ENCODE data around the gene CDH26. TPM values are rescaled to one million over a fixed set of nuclear protein-coding genes. Genes with fewer than 3 reads are reported as not detected.

The CDH26 gene
- total and polyA plus RNA-seq, 2 of the 13 experiments (the other 11 are each of a cell fraction or from before 2014, with no cell fraction given), result 0.40 to 1.1 TPM

DNA sequence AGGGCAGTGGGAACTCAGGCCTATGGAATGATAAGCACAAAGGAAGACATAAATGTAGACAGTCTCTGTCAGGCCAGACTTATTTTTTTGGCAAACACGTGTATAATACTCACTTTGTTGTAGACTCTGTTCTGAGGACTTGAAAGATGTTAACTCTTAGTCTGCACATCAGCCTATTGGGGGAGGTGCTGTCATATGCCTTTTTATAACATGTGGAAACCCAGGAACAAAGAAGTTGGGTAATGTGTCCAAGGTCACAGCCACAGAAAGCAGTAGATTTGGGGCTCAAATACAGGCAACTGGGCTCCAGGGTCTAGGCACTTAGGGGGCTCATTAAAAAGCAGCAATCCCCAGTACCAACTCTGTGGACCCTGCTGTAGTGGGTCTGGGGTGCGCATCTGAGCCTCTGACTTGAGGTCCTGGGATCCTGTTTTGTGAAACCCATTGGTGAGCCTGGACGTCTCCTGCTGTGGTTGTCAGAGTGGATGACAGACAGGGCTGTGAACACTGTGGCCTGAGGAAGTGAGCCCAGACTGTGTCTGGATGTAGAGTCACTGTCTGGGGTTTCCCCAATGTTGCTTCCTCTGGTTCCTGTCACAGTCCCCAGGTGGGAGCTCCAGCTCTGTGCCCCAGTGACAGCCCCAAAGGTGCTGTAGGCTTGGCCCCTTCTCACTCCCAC, 50.0 kb downstream of the CDH26 start:
- H2AFZ ChIP-seq (ENCODE audit: low read length), result no peak overlapping the region
- POLR2A ChIA-PET, result no interaction called here
- no peak overlapping the region for H3K4me2 ChIP-seq (ENCODE audit: low read depth, low read length)
- no peak for ATAC-seq
- CTCF ChIA-PET (ENCODE audit: low intra/inter-chr PET ratio, low total read pairs), result no interaction called here
- H3K36me3 ChIP-seq (replicated peaks in 1 of 2; ENCODE audit: control insufficient read depth in 1 of 2, insufficient read depth in 2 of 2, low read length in 2 of 2), result no peaks in the 10 kb centered on the region
- no peaks in the 10 kb centered on the region for H4K20me1 ChIP-seq (ENCODE audit: insufficient read depth, low read length)
- no peak overlapping the region for H3K27ac ChIP-seq (ENCODE audit: extremely low read length, insufficient read depth, low read length)
- FAIRE-seq, result no peak
- H3K79me2 ChIP-seq (ENCODE audit: insufficient read depth, low read length), result no peaks in the 10 kb centered on the region
- DNase-seq (ENCODE audit: low spot score), result no peak
- H3K27me3 ChIP-seq (ENCODE audit: control insufficient read depth in 1 of 2, insufficient read depth in 2 of 2, low read length in 2 of 2), result peaks cover 0 to 9% of the 10 kb centered on the region in 2 experiments; a peak in 1 of 5 replicates
- BruUV-seq (replicated peaks), result no TSS peak
- intact Hi-C loops (cut with micrococcal nuclease; ENCODE audit: unreplicated experiment), result no loop called here
- TF ChIP-seq RCOR2 (CRISPR knock-in tag; IDR thresholded peaks at IDR 0.05), result no peak
- TF ChIP-seq SNAI1 (CRISPR knock-in tag; IDR thresholded peaks at IDR 0.05; ENCODE audit: borderline replicate concordance), result no peak
- TF ChIP-seq PAF1 (CRISPR knock-in tag; IDR thresholded peaks at IDR 0.05), result no peak
- no peak for TF ChIP-seq ZNF224 (CRISPR knock-in tag; IDR thresholded peaks at IDR 0.05)
- H3K9ac ChIP-seq (ENCODE audit: insufficient read depth, low read depth, low read length), result no peak overlapping the region
- WGBS (ENCODE audit: low lambda C conversion rate), result 0% methylated on average over 3 of the region's 3 CpGs
- no peak overlapping the region for H3K4me3 ChIP-seq (replicated peaks in 1 of 3; ENCODE audit: insufficient read depth in 1 of 3, low read depth in 2 of 3, low read length in 3 of 3)
- in situ Hi-C loops (cut with HindIII; ENCODE audit: extremely low pct_ligation_motif_present, low pct_unique_long_range_greater_than_20kb), result no loop called here
- H3K9me3 ChIP-seq (ENCODE audit: low read length), result no peaks in the 10 kb centered on the region
- no peaks in the 10 kb centered on the region for H3K4me1 ChIP-seq (ENCODE audit: insufficient read depth, low read length)

DNA sequence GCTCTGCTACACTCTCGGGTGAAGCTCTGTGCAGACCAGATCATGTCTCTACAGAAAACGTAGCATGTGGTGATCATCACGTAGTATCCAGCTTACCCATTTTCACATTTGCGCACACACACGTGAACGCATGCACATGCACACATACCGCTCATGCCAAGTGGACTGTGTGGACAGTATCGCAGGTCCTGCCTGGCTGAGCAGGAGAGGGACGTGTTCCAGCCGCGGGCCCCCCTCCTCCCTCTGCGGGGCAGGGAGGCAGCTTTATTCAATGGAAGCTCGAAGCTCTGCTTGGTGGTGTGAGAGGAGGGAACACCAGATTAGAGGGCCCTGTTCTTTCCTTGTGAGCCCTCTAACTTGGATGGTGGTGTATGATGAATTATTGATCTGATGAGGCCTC, 51.1 kb downstream of the CDH26 start:
- Histone ChIP-seq H4K20me1 (ENCODE audit: insufficient read depth, low read length) (no peaks in the 10 kb centered on the region), H2AFZ (ENCODE audit: low read length) (no peak overlapping the region), H3K79me2 (ENCODE audit: insufficient read depth, low read length) (no peaks in the 10 kb centered on the region), H3K27ac (ENCODE audit: extremely low read length, insufficient read depth, low read length) (no peak overlapping the region), H3K9me3 (ENCODE audit: low read length) (no peaks in the 10 kb centered on the region), H3K36me3 (replicated peaks in 1 of 2; ENCODE audit: control insufficient read depth in 1 of 2, insufficient read depth in 2 of 2, low read length in 2 of 2) (no peaks in the 10 kb centered on the region), H3K27me3 (ENCODE audit: control insufficient read depth in 1 of 2, insufficient read depth in 2 of 2, low read length in 2 of 2) (peaks cover 0 to 9% of the 10 kb centered on the region in 2 experiments; a peak in 1 of 5 replicates), H3K4me2 (ENCODE audit: low read depth, low read length) (no peak overlapping the region), H3K4me1 (ENCODE audit: insufficient read depth, low read length) (no peaks in the 10 kb centered on the region), H3K9ac (ENCODE audit: insufficient read depth, low read depth, low read length) (no peak overlapping the region), H3K4me3 (replicated peaks in 1 of 3; ENCODE audit: insufficient read depth in 1 of 3, low read depth in 2 of 3, low read length in 3 of 3) (no peak overlapping the region)
- in situ Hi-C loops (cut with HindIII; ENCODE audit: extremely low pct_ligation_motif_present, low pct_unique_long_range_greater_than_20kb), result no loop called here
- BruUV-seq (replicated peaks), result no TSS peak
- DNase-seq (ENCODE audit: low spot score), result no peak
- no peak for ATAC-seq
- CTCF ChIA-PET (ENCODE audit: low intra/inter-chr PET ratio, low total read pairs), result no interaction called here
- TF ChIP-seq, protein P1, sequence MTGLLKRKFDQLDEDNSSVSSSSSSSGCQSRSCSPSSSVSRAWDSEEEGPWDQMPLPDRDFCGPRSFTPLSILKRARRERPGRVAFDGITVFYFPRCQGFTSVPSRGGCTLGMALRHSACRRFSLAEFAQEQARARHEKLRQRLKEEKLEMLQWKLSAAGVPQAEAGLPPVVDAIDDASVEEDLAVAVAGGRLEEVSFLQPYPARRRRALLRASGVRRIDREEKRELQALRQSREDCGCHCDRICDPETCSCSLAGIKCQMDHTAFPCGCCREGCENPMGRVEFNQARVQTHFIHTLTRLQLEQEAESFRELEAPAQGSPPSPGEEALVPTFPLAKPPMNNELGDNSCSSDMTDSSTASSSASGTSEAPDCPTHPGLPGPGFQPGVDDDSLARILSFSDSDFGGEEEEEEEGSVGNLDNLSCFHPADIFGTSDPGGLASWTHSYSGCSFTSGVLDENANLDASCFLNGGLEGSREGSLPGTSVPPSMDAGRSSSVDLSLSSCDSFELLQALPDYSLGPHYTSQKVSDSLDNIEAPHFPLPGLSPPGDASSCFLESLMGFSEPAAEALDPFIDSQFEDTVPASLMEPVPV (CRISPR knock-in tag; IDR thresholded peaks at IDR 0.05), result no peak
- no peak for TF ChIP-seq SNRNP70 (IDR thresholded peaks at IDR 0.05; ENCODE audit: low read depth, low read length)
- TF ChIP-seq PPARG (CRISPR knock-in tag; conservative IDR thresholded peaks at IDR 0.05), result no peak
- TF ChIP-seq, protein P2, sequence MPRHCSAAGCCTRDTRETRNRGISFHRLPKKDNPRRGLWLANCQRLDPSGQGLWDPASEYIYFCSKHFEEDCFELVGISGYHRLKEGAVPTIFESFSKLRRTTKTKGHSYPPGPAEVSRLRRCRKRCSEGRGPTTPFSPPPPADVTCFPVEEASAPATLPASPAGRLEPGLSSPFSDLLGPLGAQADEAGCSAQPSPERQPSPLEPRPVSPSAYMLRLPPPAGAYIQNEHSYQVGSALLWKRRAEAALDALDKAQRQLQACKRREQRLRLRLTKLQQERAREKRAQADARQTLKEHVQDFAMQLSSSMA (CRISPR knock-in tag; IDR thresholded peaks at IDR 0.05), result no peak
- no peak for TF ChIP-seq ZNF672 (CRISPR knock-in tag; IDR thresholded peaks at IDR 0.05)
- no peak for TF ChIP-seq AHR (CRISPR knock-in tag; IDR thresholded peaks at IDR 0.05)
- no peak for FAIRE-seq
- POLR2A ChIA-PET, result no interaction called here
- 36% methylated on average over 13 of the region's 13 CpGs for WGBS (ENCODE audit: low lambda C conversion rate)
- intact Hi-C loops (cut with micrococcal nuclease; ENCODE audit: unreplicated experiment), result no loop called here

All from HepG2 (cell line).